Endothelial cell (in vitro differentiated cells): ENCODE results near the gene RASSF4. TPM values are rescaled to one million over a fixed set of nuclear protein-coding genes. Genes with fewer than 3 reads are reported as not detected.

ENCODE experiments used
- DNase-seq: peaks from one replicate; pipeline ENCODE4 v3.0.0; 2021; ENCODE audit warnings: low spot score
- H3K27ac Mint-ChIP-seq: one replicate; pipeline ENCODE4 v1.8.0; 2021; ENCODE audit warnings: mixed read lengths, inconsistent platforms; ENCODE audit not compliant: unreplicated experiment
- H3K27me3 Mint-ChIP-seq: one replicate; pipeline ENCODE4 v1.8.0; 2021; ENCODE audit warnings: mild to moderate bottlenecking, moderate library complexity, mixed read lengths, inconsistent platforms; ENCODE audit not compliant: unreplicated experiment
- H3K36me3 Mint-ChIP-seq: one replicate; pipeline ENCODE4 v1.8.0; 2021; ENCODE audit warnings: mild to moderate bottlenecking, low read depth, mixed read lengths, inconsistent platforms; ENCODE audit not compliant: unreplicated experiment
- H3K4me1 Mint-ChIP-seq: one replicate; pipeline ENCODE4 v1.8.0; 2021; ENCODE audit warnings: mild to moderate bottlenecking, mixed read lengths, inconsistent platforms; ENCODE audit not compliant: unreplicated experiment
- H3K4me3 Mint-ChIP-seq: one replicate; pipeline ENCODE4 v1.8.0; 2021; ENCODE audit warnings: mild to moderate bottlenecking, mixed read lengths, inconsistent platforms; ENCODE audit not compliant: unreplicated experiment
- H3K9me3 Mint-ChIP-seq: one replicate; pipeline ENCODE4 v1.8.0; 2021; ENCODE audit warnings: mixed read lengths, inconsistent platforms; ENCODE audit not compliant: unreplicated experiment
- CTCF ChIP-seq: fragments of 200-600 bp; sonication (generic); IDR thresholded peaks from one replicate; pipeline ENCODE4 v1.5.0; 2021; ENCODE audit warnings: antibody characterized with exemption; ENCODE audit not compliant: unreplicated experiment
- long read RNA-seq: library from polyadenylated mRNA; unstranded; transcript quantifications from one replicate; pipeline ENCODE4 v2.0.0, GENCODE V29; 2020; ENCODE audit not compliant: unreplicated experiment
- total RNA-seq: library from RNA; stranded (reverse); fragmentation: NEBNext Ultra II Directional; extraction: Animal tissue kit (Norgen Biotek cat#: 25700); gene quantifications from one replicate; pipeline ENCODE4 v1.2.1, GENCODE V29; 2021; ENCODE audit not compliant: unreplicated experiment

RASSF4 gene
- 9.6 TPM for total RNA-seq
- long read RNA-seq, partial matches to known transcripts: 1 of 6 reads
- long read RNA-seq, other reads (novel, unspliced or antisense): 2 of 6 reads

- DNase-seq: peak; percentile 91
- H3K4me1 Mint-ChIP-seq: peaks cover 27% of the 10 kb centered on the region
- peaks cover 4% of the 10 kb centered on the region for H3K9me3 Mint-ChIP-seq
- H3K27ac Mint-ChIP-seq: peak within 1 kb of the TSS; percentile 77
- peaks cover 9% of the 10 kb centered on the region for H3K36me3 Mint-ChIP-seq
- no peak for TF ChIP-seq CTCF
- H3K4me3 Mint-ChIP-seq: peak within 1 kb of the TSS; percentile 91
- peaks cover 3% of the 10 kb centered on the region for H3K27me3 Mint-ChIP-seq
Observed at GRCh38 chr10:44959247-44960087, at the start of gene RASSF4. TSS of gene RASSF4 (plus strand) at chr10:44959802. CDS start at chr10:44970203, 10,401 bp downstream.

GRCh38 chr10:44909910-44910309, 49.7 kb upstream of the RASSF4 start:
- H3K27me3 Mint-ChIP-seq: peaks cover 8% of the 10 kb centered on the region

GRCh38 chr10:44910602-44911001, 49.0 kb upstream of the RASSF4 start:
- H3K4me1 Mint-ChIP-seq: peaks cover 18% of the 10 kb centered on the region
- H3K36me3 Mint-ChIP-seq: peaks cover 4% of the 10 kb centered on the region
- no peak overlapping the region for H3K4me3 Mint-ChIP-seq
- no peak for DNase-seq
- H3K9me3 Mint-ChIP-seq: no peaks in the 10 kb centered on the region
- no peak for TF ChIP-seq CTCF
- H3K27me3 Mint-ChIP-seq: peaks cover 8% of the 10 kb centered on the region
- no peak overlapping the region for H3K27ac Mint-ChIP-seq

More at GRCh38 chr10:44909910-44910309, 49.7 kb upstream of the RASSF4 start:
- no peak for DNase-seq
- H3K9me3 Mint-ChIP-seq: no peaks in the 10 kb centered on the region
- H3K4me1 Mint-ChIP-seq: peaks cover 18% of the 10 kb centered on the region
- peaks cover 4% of the 10 kb centered on the region for H3K36me3 Mint-ChIP-seq
- H3K4me3 Mint-ChIP-seq: no peak overlapping the region
- H3K27ac Mint-ChIP-seq: no peak overlapping the region
- TF ChIP-seq CTCF: no peak

- Mint-ChIP-seq H3K4me3 (no peak within 1 kb of the TSS), H3K9me3 (no peaks in the 10 kb centered on the region), H3K27me3 (peaks cover 8% of the 10 kb centered on the region), H3K27ac (no peak within 1 kb of the TSS), H3K36me3 (peaks cover 4% of the 10 kb centered on the region), H3K4me1 (peaks cover 18% of the 10 kb centered on the region)
- DNase-seq: no peak
- no peak for TF ChIP-seq CTCF
Observed at GRCh38 chr10:44911081-44911540, 48.5 kb upstream of the RASSF4 start, which contains the start of gene TMEM72. TSS of gene TMEM72 (plus strand) at chr10:44911337. CDS start at chr10:44911513, 176 bp downstream.

GRCh38 chr10:44911951-44912350, 47.7 kb upstream of the RASSF4 start:
- Mint-ChIP-seq H3K27ac (no peak overlapping the region), H3K9me3 (no peaks in the 10 kb centered on the region), H3K36me3 (peaks cover 4% of the 10 kb centered on the region), H3K4me3 (no peak overlapping the region), H3K27me3 (peaks cover 8% of the 10 kb centered on the region), H3K4me1 (peaks cover 18% of the 10 kb centered on the region)
- no peak for TF ChIP-seq CTCF
- DNase-seq: no peak
